ENCODE data around the gene DHX38.
A peak's percentile ranks its signal among the peaks of the same experiment; 100 is the strongest.

The DHX38 gene

DNA sequence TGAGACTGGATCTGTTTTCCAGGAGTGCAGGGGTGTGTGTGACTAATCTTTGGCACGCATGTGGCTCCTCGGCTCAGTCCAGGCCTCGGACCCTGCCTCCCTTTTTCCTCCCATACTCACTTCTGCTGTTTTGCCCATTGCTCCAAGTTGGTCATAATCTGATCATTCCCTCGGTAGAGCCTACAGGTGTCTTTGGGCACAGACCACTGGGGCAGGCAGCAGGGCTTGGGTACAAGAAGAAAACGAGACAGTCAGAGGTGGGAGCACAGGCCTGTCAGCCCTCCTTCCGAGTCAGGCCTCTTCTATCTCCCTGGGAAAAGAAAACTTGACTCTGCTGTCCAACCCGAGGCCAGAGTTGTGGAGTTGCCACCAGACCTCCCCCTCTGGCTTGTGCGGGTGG lies 29.8 kb downstream of the DHX38 start:
- no peak for DNase-seq

DNA sequence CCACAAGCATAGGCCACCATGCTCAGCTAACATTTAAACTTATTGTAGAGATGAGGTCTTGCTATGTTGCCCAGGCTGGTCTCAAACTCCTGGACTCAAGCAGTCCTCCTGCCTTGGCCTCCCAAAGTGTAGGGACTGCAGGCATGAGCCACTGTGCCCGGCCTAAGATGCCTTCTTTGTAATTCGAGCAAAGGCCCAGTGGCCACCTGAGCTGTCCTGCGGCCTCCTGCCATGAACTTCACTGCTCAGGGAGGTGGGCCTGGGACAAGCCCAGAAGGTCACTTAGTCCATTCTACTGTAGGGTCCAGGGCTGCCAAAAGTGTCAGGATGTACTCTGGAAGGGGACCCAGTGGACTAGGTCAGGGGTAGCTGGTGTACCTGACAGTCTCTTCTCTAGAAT lies 30.5 kb downstream of the DHX38 start:
- DNase-seq: no peak

DNA sequence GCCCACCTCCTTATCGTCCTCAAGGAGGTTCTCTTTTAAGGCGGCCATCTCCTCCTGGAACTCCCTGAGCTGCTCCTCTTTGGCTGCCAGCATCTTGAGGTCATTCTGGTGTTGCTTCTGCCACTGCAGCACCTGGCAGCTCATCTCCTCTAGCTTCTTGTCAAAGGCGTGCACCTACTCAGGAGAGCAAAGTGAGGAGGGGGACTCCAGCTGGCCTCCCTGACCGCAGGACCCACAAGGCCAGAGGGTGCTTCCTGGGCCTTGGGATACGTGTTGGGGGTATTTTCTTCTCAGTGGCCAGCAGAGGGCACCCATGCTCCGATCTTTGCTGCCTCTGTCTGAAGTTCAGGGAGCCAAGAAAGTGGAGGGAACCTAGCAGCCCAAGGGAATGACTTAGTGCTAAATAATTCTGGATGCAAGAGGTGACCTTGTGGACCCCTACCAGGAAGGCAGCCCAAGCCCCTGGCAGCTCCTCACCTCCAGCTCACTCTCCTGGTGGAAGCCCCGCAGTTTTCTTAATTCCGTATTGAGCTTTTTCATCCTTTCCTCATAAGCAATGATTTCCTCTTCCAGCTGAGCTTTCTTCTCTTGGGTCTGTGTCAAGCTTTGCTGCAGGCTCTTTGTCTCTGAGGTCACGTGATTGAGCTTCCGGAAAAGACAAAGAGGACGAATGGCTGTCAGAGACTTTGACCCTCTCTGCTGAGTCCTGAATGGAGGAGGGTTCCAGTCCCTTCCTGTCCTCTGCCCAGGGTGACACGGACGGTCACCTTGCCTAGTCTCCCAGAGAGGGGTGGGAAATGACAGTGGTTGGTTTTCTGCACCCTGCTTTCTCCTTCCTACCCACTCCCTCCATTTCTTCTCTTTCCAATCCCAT lies 31.4 kb downstream of the DHX38 start:
- peak; percentile 76 for DNase-seq

DNA sequence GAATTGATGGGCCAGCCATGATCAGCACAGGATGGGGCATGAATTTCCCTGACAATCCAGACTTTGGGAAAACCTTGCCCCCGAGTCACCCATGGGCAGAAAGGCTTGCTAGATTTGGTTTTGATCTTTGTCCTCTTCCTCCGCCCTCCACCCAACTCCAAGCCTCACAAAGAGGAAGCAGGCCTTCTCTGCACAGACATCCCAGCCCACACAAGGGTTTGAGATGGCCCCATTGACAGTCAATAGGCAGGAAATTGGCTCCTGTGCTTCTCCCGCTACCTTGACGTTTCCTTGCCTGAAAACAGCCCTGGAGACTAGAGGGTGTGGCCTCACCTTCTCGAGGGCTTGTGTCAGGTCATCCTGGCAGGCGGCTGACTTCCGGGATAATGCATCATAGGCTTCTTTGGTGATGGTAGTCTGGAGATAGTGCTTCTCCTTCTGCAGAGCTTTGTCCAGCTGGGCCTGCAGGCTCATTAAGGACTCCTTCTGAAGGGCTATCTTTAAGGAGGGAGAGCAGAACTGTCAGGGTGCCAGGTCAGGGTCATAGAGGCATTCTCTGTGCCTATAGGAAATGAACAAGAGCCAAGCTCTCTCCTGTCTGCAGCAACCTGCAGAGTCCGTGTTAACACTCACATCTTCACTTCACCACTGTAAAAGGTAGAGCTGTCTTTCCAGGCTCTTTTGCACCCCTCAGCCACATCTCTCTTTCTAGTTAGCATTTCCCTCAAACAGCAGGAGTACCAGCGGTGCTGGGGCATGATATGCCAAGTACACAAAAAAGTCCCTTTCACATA lies 32.2 kb downstream of the DHX38 start:
- DNase-seq: no peak

DNA sequence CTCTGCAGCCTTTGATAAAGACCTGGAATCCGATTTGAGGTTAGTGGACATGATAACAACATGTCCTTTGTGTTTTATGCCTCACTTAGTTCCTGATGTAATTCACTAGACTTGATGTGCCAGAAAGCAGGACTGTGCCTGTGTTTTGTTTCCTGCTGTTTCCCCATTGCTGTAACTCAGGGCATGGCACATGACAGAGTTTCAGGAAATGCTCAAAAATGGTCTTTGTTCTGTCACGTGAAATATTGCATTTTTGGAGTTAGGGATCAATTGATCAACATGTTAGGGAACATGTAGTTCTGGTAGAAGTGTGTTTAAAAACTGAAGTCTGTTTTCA lies 32.8 kb downstream of the DHX38 start:
- no peak for DNase-seq

DNA sequence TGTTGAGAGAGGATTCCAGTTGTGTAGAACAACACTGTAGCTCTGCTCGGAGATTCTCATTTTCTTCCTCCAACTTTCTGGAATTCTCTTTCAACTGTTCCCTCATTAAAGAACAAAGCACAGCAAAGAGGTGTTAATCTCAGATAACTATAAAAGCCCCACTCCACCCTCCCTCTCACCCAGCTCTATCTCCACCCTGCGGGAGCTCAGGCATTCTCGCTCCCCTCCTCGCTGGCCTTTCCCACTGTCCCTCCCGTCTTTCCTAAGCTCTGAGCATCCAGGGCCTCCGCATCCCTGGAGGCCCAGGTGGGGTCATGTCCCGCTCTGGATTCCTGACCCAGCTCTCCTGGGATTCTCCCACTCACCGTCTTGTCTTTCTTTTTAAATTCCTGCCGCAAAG lies 35.1 kb downstream of the DHX38 start:
- DNase-seq: no peak

DNA sequence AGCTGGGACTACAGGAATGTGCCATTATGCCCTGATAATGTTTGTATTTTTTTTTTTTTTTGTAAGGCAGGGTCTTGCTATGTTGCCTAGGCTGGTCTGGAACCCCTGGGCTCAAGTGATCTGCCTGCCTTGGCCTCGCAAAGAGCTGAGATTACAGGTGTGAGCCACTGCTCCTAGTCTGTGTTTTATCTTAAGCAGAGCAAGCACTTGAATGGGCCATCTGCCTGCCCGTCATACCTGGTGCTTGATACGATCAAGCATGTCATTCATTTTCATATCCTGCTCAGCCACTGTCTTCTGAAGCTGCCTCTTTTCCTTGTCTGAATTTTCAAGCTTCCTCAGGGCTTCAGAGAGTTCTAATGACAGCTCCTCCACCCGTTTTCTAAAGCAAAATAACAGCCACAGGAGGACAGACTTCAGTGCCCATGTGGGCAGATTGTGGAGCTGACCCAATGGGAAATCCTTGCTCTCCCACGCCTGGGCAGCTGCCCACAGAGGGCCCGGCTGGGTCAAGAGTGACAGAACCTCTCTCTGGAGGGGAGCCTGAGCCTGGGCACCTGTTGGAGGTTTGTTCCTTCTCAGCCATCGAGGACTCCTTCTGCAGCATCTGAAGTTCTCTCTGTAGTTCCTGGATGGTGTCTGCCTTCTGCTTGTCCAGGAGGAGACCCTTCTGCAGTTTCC lies 36.5 kb downstream of the DHX38 start:
- no peak for DNase-seq

DNA sequence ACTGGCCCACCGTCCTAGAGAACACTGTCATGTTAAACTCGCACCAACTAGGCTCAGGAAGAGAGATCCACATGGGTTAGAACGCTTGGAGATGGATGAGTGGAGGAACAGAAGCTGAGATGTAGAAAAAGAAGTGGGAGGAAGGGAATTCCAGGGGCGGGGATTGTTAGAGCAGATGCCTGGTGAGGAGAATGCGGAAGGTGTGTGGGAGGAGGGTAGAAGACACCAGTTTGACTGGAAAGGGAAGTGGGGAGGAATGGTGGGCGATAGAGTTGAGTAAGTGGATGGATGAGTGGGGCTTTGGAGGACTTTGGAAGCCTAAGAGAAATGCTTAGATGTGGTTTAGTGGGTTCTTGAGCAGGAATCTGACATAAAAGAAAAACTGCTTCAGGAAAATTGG lies 37.4 kb downstream of the DHX38 start:
- DNase-seq: no peak

DNA sequence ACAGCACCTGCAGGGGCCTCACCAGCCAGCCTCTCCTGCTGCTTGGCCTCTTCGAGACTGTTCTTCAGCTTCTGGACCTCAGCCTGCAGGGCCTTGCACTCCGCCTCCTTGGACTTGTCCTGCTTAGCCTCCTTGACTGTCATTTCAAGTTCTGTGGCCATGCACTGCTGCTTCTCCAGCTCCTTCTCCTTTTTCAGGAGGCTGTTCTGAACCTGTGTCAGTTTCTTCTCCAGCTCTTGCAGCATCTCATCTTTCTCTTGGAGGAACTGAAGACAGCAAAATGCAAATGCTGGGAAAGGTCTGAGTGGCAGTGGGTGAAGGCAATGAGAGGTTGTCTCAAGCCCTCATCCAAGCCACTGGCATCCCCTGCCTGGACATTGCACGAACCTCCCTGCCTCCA lies 39.1 kb downstream of the DHX38 start:
- no peak for DNase-seq

DNA sequence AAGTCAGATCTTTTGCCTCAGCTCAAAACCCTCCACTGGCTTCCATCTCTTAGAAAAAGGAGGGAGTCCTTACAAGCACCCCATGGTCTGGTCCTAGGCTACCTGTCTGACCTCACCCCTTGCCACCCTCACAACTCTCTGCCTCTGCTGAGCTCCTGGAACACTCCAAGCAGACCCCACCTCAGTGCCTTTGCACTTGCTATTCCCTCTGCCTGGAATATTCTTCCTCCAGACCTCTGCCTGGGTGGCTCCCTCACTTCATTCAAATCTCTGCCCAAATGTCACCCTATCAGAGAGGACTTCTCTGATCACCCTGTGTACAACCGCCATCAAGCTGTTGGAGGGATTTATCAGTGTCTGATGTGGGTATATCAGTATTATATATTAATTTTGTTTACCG lies 40.9 kb downstream of the DHX38 start:
- DNase-seq: no peak

DNA sequence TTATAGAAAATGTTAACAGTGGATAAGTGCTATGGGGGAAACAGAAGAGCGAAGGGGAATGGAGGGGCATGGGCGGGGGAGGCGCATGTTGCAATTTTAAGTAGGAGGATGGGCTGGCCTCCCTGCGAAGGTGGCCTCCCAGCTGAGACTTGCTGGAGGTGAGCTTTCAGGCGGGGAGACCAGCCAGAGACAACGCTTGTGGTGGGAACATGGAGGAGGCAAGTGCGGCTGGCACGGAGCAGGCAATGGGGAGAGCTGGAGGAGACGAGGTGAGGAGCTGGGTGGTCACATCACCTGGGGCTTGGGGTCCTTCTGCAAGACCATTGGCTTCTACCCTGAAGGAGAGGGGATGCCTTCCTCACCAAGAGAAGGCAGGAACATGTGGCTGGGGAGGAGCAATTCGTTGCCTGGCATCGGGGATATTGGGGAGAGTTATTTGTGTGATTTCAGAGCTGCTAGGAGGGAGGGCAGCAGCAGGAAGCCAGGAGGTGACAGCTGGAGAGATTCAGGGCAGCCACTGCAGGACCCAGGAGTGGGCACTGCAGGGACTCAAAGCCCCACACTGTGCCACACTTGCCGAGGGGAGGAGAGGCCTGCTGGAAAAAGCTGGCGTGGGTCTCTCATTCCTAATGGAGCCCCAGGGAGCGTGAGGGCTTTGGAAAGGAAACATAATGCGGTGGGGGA lies 43.9 kb downstream of the DHX38 start:
- no peak for DNase-seq

DNA sequence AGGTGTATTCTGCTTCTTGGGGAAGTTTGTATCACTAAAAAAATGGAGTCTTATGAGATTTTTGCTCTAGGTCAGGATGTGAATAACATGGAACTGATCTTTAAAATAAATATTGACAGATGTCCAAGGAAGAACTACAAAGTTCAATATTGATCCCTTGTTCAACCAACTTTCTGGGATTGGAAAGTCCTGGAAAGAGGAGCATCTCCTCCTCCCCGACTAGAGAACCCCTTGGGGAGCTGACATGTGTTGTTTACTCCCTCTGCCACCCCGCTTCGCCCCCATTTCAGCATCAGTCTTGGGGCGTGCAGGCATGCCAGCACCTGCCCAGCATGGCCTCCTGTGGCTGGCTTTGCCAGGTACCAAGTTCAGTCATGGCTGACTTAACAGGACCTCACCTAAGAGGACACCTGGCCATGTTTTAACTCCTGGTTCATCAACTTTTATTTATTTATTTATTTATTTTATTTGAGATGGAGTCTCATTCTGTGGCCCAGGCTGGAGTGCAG lies 44.5 kb downstream of the DHX38 start:
- no peak for DNase-seq

DNA sequence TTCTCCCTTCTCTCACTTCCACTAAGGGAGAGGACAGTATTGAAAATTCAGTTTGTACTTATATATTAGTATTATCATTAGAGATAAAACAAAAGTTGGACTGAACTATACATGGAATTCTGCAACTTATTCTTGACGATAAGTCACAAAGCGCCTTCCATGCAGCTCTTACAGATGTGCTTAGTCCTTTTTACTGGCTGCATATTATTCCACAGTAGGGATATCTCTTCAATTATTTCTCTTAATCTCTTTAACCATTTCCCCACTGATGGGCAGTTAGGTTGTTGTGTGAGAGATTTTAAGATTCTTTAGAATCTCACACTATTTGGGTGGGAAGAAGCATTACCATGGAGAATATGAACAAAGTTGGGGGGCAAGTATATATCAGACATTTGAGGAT lies 46.3 kb downstream of the DHX38 start:
- DNase-seq: no peak

DNA sequence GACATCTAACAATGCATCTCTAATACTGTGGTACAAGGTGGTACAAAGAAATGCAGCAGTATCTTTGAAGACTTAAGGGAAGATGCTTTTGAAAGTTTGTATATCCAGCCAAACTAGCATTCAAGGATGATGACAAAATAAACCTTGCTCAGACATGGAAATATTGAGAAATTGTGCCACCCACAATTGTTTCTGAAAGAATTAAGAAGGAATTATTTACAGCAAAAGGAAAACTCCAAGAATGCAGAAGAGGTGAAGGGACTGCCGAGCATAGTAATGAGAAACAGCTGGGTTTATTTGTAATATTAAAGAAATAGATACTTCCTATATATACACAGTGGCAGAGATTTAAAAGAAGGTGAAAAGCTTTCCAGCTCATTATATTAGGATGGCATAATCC lies 48.8 kb downstream of the DHX38 start:
- no peak for DNase-seq

DNA sequence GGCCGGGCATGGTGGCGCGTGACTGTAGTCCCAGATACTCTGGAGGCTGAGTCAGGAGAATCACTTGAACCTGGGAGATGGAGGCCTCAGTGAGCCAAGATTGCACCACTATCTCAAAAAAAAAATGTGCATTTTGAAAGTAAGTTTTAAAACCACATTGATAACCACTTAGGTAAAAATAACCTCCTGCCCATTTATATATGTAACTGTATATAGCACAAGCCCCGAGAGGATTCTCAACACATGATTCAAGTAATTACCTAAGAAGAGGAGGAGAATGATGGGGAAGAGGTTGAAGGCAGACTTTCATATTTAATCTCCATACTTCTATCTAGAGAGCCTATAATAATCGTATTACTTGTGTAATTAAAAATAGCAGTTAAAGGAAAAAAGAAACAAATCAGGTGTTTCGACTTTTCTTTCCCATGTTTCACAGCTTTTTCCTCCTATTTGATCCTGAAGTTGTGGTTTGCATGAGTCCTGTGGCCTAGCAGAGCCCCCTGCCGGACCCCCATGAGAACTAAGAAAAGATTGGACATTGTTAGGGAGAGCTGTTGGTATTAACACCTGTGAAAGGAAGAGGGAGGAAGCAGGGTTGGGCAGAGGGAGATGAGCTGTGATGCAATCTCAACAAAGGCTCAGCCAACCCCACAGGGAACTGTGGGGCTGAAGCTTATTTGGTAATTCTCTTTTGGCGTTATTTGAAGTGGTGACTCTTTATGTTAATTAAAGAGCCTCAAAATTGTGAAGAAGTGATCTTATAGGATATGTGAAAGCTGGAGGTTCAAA lies 56.2 kb downstream of the DHX38 start:
- no peak for DNase-seq

DNA sequence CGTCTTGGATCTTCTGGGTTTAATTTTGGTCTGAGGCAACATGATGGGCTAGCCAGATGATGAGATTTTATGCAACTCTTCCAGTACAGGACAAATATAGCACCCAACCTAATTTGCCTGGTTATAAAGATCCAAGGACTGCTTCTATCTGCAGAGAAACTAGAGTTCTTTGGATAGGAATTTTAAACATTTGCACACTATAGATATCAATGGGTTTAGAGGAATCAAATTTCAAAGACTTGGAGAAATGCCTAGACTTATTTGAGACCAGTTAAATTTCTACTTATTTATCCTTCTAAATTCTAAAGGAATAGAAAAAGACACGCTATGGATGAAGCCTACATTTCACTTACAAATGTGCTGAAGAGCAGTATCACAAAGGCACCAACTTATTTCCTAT lies 65.7 kb downstream of the DHX38 start:
- no peak for DNase-seq

DNA sequence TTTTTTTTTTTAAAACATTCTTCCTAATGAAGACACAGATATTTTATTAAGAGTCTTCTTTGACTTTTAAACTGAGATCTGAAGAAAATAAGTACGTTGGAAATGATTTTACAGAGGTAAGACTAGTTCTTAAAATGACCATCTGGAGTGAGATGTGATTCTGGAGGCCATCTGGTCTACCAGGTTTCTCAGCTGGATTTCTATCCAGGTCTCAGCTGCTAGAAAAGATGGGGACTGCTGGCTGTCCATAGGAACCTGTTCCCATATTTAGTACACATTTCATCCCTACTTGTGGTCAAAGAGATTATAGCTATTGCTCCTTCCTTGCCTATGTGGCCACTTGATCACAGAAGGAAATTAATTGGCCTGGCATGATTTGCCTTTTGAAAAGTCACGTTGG lies 66.2 kb downstream of the DHX38 start:
- DNase-seq: no peak

DNA sequence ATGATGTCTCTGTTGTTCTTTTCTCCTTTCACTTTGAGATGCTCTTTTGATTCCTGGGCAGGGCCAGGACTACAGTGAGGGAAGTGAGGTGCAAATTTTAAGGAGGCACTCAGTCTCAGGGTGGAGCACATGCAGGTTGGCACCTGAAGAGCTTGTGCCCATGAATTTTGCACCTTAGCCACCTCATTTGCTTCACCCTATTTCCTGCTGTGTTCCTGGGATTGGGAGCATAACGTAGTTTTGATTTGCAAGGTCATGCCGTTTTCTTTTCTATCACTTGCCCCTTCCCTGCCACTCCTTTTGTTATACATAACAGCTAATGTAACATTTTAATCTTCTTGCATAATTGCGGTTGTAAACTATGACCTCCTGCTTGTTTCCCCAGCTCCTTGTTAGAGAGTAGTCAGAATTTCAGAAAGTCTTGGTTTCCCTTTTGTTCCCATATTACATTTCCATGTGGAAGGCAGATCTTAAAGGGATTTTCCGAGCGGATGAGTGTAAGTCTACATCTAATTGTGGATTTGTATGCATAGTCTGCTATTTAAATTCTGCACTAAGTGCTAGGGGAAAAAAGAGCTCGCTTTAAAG lies 68.6 kb downstream of the DHX38 start:
- DNase-seq: no peak

All from EL (cell line).